ENCODE measurements around the gene CCK. TPM values are rescaled to one million over a fixed set of nuclear protein-coding genes. Genes with fewer than 3 reads are reported as not detected.

Gene CCK, protein sequence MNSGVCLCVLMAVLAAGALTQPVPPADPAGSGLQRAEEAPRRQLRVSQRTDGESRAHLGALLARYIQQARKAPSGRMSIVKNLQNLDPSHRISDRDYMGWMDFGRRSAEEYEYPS
- total RNA-seq: not detected

DNA sequence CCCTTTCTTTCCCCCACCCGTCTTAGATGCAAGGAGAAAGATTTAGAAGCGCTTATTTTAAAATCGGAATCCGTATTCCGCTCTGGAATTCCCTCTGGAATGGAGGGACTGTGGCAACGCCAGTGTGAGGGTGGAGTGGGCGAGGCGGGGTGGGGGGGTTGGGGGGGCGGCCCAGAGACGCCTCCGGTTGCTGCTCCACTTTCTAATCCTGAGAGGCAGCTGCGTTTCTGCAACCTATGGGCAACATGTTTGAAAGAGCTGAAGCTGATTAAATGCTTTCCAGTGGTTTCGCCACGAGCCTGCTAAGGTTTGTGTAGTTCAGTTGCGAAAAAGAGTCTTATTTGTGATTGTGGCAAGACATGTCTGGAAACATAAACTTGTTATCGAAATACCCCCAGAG is at the start of gene CCK:
Gene CCK (minus strand): TSS at position 101 of the 400 bp plus-strand sequence. CDS start 2,555 bp downstream, outside the sequence.
- no peak for DNase-seq
- Histone ChIP-seq H3K27me3 (peaks cover 0 to 30% of the 10 kb centered on the region in 2 donors), H3K4me3 (no peak within 1 kb of the TSS)

GRCh38 chr3:42314411-42314810 is 48.4 kb upstream of the CCK start:
- peaks cover 0 to 16% of the 10 kb centered on the region in 2 donors for H3K9me3 ChIP-seq
- H3K36me3 ChIP-seq: peaks cover 0 to 4% of the 10 kb centered on the region in 2 donors
- TF ChIP-seq, protein P1, sequence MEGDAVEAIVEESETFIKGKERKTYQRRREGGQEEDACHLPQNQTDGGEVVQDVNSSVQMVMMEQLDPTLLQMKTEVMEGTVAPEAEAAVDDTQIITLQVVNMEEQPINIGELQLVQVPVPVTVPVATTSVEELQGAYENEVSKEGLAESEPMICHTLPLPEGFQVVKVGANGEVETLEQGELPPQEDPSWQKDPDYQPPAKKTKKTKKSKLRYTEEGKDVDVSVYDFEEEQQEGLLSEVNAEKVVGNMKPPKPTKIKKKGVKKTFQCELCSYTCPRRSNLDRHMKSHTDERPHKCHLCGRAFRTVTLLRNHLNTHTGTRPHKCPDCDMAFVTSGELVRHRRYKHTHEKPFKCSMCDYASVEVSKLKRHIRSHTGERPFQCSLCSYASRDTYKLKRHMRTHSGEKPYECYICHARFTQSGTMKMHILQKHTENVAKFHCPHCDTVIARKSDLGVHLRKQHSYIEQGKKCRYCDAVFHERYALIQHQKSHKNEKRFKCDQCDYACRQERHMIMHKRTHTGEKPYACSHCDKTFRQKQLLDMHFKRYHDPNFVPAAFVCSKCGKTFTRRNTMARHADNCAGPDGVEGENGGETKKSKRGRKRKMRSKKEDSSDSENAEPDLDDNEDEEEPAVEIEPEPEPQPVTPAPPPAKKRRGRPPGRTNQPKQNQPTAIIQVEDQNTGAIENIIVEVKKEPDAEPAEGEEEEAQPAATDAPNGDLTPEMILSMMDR (IDR thresholded peaks at IDR 0.05): no peak
- TF ChIP-seq POLR2A (IDR thresholded peaks at IDR 0.05): no peak
- H3K4me3 ChIP-seq: no peak overlapping the region
- no peak overlapping the region for H3K27ac ChIP-seq
- intact Hi-C loops (cut with DNase I; ENCODE audit: low total_unique reads): no loop called here
- no peaks in the 10 kb centered on the region for H3K4me1 ChIP-seq
- peaks cover 0 to 9% of the 10 kb centered on the region in 2 donors for H3K27me3 ChIP-seq
- no peak for DNase-seq

More for the DNA sequence above, at the start of gene CCK:
- TF ChIP-seq, protein P1 (IDR thresholded peaks at IDR 0.05): no peak
- no peak for TF ChIP-seq POLR2A (IDR thresholded peaks at IDR 0.05)
- no peak within 1 kb of the TSS for H3K27ac ChIP-seq
- H3K36me3 ChIP-seq: no peaks in the 10 kb centered on the region
- intact Hi-C loops (cut with DNase I; ENCODE audit: low total_unique reads): no loop called here
- peaks cover 0 to 12% of the 10 kb centered on the region in 2 donors for H3K4me1 ChIP-seq
- H3K9me3 ChIP-seq: no peaks in the 10 kb centered on the region

DNA sequence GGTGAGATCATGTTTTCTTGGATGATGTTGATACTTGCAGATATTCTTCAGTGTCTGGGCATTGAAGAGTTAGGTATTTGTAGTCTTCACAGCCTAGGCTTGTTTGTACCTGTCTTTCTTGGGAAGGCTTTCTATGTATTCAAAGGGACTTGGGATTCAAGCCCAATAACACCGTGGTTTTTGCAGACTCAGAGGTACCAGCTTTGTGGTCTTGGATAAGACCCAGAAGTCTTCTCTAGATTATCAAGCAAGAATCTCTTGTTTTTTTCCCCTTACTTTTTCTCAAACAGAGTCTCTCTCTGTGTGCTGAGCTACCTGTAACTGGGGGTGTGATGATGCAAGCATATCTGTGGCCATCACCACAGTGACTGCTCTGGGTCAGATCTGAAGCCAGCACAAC is 42.7 kb upstream of the CCK start:
- no peaks in the 10 kb centered on the region for H3K36me3 ChIP-seq
- no peak overlapping the region for H3K4me3 ChIP-seq
- no peaks in the 10 kb centered on the region for H3K4me1 ChIP-seq
- H3K9me3 ChIP-seq: no peaks in the 10 kb centered on the region
- no peaks in the 10 kb centered on the region for H3K27me3 ChIP-seq
- H3K27ac ChIP-seq: no peak overlapping the region
- DNase-seq: no peak
- TF ChIP-seq POLR2A (IDR thresholded peaks at IDR 0.05): no peak
- TF ChIP-seq, protein P1 (IDR thresholded peaks at IDR 0.05): no peak
- intact Hi-C loops (cut with DNase I; ENCODE audit: low total_unique reads): no loop called here

- H3K36me3 ChIP-seq: no peaks in the 10 kb centered on the region
- DNase-seq: no peak
- H3K4me1 ChIP-seq: no peaks in the 10 kb centered on the region
- H3K4me3 ChIP-seq: no peak overlapping the region
- H3K9me3 ChIP-seq: no peaks in the 10 kb centered on the region
- intact Hi-C loops (cut with DNase I; ENCODE audit: low total_unique reads): no loop called here
- H3K27ac ChIP-seq: no peak overlapping the region
- H3K27me3 ChIP-seq: no peaks in the 10 kb centered on the region
- TF ChIP-seq, protein P1 (IDR thresholded peaks at IDR 0.05): no peak
- TF ChIP-seq POLR2A (IDR thresholded peaks at IDR 0.05): no peak
These were observed 40.5 kb upstream of the CCK start for GRCh38 chr3:42306499-42306898.

- Histone ChIP-seq H3K27me3 (no peaks in the 10 kb centered on the region), H3K9me3 (no peaks in the 10 kb centered on the region), H3K27ac (no peak overlapping the region), H3K36me3 (no peaks in the 10 kb centered on the region), H3K4me3 (no peak overlapping the region), H3K4me1 (no peaks in the 10 kb centered on the region)
- TF ChIP-seq POLR2A (IDR thresholded peaks at IDR 0.05): no peak
- TF ChIP-seq, protein P1 (IDR thresholded peaks at IDR 0.05): no peak
- intact Hi-C loops (cut with DNase I; ENCODE audit: low total_unique reads): no loop called here
- no peak for DNase-seq
These were observed 37.1 kb upstream of the CCK start for GRCh38 chr3:42302924-42303634.
